GM11168 (cell line): ENCODE data around the gene MLANA.

Source experiments
- in situ Hi-C: fragments of 300-500 bp; cut with MboI; formaldehyde crosslinking; loops from one replicate; pipeline ENCODE4 v1.12.0; 2022; ENCODE audit warnings: low sequenced_read_pairs; ENCODE audit not compliant: unreplicated experiment

MLANA gene

DNA sequence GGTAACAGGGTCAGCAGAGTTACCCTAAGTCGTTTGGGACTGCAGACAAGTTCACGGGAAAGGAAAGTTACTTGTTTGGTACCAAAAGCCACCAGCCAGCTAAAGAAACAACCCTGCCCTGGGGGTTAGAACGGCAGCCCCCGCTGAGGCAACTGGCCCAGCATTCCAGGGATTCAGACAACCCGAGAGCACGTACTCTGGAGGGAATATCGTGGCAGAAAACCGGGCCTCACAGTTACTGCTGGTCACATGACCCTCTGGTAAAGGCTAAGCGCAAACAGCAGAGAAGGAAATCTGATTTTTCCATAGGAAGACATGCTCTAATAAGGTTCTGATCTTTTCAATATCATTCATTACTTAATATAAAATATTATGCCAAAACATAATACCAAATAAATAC, 22.5 kb upstream of the MLANA start:
- in situ Hi-C loops, result no loop called here

DNA sequence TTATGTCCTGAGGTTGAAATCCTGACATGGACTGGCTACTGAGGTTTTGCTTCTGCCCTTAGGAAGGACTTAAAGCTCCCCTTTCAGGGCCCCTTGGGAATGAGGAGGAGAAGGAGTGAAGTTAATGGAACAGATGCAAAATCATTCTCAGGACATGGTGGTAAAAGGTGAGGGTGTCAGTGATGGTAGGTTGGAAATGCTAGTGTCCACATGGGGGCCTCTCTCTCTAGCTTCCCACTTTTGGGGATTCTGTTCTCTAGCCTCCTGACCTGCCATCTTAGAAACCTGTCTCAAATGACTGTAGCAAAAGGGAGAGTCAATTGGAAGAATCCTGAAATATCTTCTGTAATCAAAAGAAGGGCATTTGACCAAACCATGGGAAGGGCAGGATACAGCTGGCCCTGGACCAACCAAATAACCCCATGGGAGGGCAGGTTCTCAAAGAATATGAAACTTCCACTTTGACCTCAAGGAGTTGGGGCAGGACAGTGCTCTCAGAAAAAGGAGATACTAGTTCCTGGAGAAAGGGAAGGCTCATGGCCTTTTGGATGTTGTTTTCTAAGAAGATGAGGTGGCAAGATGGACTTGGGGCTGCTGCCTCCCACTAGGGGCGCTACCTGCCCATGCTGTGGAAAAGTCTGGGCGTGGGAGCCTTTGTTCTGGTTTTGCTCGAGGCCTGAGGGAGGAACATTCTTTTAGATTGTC, 21.2 kb upstream of the MLANA start:
- in situ Hi-C loops, result no loop called here

DNA sequence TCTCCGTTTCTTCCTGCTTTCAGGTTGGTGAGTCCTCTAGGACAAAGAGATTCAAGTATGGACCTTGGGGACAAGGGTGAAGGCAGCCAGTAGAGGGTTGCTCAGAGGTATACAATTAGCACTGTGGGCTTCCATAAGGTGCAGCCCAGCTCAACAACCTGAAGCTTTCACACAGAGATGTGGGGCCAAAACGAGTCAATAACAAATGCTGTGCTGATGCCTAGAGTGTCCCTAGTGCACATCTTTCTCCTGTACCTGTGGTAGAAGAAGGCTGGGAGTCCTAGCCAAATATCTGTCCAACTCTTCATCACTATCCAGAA, 20.7 kb upstream of the MLANA start:
- in situ Hi-C loops, result no loop called here

DNA sequence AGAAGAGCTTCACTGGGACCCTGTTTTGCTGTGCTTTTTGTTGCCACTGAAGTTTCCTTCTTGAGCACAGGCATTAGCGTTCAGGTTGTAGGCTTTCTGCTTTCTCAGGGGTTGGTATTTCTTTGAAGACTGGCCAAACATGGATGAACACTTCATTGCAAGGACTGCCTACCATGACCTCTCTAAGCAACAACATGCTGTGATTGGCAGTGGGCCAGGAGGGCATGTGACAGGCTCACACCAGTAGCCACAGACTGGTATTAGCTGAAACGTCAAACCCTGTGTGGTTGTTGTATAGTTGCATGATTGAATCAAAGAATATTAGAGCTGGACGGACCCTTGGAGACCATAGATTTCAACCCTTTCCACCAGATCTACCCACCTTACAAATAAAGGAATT, 20.0 kb upstream of the MLANA start:
- in situ Hi-C loops, result no loop called here

DNA sequence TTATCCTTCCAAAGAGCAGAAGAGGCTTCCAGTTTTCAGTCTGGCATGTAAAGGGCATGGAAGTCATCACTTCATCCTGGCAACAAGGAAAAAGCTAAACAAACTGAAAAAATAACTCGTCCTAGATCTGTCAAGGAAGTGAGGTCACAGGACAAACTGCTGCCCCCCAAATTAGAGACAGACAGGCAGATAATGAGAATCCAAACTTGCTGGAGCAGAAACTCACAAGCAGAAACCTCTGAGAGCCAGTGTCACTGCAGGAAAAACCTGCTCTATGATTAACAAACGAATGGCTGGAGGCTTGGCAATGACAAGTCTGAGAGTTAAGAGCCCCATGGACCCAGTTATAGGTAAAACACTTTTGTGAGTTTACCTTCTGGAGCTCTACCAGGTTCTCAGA, 18.9 kb upstream of the MLANA start:
- in situ Hi-C loops, result no loop called here

DNA sequence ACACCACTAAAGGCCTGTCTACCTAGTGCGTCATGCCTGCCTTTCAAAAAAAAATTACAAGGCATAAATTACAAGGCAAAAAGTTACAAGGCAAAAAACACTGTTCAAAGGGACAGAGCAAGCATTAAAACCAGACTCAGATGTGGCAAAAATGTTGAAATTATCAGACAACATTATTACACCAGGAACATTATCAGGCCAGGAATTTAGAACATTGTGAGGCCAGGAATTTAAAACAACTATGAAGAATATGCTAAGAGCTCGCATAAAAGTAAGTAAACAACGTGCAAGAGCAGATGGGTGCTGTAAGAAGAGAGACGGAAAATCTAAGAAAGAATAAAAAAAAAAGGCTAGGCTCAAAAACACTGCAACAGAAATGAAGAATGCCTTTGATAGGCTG, 18.2 kb upstream of the MLANA start:
- in situ Hi-C loops, result no loop called here

DNA sequence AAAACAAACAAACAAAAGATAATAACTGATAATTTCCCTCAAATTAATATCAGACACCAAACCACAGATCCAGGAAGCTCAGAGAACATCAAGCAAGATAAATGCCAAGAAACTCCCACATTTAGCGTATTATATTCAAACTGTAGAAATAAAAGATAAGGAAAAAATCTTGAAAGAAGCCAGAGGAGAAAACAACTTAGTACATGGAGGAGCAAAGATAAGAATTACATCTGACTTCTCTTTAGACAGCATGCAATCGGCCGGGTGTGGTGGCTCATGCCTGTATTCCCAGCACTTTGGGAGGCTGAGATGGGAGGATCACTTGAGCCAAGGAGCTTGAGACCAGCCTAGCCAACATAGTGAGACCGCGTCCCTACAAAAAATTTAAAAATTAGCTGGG, 17.2 kb upstream of the MLANA start:
- in situ Hi-C loops, result no loop called here

DNA sequence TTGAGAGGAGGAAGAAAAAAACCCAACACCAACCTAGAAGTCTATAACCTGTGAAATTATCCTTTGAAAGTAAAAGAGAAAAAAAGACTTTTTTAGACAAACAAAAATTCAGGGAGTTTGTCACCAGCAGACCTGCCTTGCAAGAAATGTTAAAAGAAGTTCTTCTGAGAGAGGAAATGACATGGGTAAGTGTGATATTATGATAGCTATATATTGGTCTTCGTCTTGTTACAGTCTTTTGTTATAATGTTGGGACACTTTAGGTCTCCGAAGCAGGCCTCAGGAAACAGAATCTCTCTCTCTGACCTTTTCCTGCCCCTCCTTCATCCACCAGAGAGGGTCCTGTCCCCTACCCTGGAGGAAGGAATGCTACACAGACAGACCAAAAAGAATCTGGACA, 16.6 kb upstream of the MLANA start:
- in situ Hi-C loops, result no loop called here

DNA sequence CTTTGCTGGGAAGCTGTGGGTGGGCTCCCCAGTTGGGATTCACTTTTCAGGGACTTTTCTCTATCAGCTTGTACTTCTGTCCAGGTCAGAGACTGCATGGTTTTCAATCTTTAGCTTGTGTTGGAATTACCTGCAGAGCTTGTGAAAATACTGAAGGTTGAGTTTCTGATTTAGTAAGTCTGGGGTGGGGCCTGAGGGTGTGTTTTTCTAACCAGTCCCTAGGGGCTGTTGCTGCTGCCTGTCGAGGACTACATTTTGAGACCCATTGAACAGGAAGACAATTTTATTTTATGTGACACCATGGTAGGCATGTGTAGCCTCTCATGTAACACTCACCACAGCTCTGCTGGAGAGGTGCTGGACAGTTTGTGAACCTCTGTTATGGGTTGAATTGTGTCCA, 14.7 kb upstream of the MLANA start:
- in situ Hi-C loops, result no loop called here

DNA sequence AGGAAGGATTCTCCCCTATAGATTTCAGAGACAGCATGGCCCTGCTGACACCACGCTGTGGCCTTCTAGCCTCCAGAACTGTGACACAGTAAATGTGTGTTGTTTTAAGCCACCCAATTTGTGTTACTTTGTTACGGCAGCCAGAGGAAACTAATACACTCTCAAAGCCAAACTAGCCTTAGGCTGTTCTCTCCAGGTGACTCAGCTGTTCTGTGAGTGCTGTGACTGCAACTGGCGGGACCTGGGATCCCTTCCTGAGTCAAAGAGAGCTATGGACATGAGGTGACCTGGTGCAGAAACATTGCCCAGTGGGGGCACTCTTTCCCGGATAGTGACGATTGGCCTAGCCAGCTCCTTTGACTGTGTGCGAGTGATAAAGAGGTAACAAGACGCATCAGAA, 14.0 kb upstream of the MLANA start:
- in situ Hi-C loops, result no loop called here

DNA sequence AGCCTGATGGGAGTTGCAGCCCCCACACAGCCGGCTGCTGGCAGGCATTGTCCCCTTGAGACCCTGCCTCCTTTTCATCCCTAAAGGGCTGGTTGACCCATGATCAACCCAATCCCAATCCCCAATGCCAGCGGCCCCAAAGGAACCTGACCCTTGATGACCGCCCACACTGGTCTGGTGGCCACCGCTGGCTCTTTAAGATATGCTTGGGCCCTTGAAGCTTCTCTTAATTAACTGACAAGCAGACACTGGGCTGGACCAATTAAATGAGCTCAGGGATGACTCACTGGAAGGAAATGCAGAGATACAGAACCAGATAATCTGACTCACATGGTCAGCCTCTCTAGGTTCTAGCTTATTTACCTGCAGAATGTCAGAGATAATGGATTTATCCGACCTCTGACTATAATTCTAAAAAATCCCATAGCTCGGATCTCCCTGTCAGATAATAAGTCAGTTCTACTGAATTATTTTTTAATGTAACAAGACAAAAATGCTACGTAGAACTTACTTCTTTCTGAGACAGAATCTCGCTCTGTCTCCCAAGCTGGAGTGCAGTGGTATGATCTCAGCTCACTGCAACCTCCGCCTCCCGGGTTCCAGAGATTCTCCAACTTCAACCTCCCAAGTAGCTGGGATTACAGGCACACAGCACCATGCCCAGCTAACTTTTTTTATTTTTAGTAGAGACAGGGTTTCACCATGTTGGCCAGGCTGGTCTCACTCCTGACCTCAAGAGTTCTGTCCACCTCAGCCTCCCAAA, 11.1 kb upstream of the MLANA start:
- in situ Hi-C loops, result loop anchor here (10.0 kb wide), 1 partner anchor 445 kb away; the partner anchor contains the start of gene TPD52L3

DNA sequence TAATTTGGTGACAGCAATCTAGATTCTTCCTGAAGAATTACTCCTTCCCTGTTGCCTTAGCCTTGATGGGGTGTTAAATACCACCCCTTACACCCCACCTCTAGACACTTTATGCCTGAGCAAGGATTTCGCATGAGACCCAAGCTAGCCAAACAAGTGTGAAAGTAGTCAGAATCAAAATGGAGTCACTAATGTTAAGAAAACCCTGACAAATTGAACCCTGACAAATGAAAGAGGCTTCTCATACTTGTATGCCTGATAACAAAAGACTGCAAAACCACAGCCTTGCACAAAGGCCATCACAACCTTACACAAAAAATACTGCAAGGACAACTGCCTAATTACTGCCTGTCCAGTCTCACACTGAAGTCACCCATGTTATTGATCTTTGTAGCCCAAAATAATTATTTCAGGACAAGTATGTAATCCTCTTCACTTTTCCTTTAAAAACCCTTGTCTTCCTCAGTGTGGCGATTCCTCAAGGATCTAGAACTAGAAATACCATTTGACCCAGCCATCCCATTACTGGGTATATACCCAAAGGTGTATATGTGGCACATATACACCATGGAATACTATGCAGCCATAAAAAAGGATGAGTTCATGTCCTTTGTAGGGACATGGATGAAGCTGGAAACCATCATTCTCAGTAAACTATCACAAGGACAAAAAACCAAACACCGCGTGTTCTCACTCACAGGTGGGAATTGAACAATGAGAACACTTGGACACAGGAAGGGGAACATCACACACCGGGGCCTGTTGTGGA, 8.3 kb upstream of the MLANA start:
- in situ Hi-C loops, result loop anchor here (10.0 kb wide), 1 partner anchor 442 kb away; the partner anchor contains the start of gene TPD52L3

DNA sequence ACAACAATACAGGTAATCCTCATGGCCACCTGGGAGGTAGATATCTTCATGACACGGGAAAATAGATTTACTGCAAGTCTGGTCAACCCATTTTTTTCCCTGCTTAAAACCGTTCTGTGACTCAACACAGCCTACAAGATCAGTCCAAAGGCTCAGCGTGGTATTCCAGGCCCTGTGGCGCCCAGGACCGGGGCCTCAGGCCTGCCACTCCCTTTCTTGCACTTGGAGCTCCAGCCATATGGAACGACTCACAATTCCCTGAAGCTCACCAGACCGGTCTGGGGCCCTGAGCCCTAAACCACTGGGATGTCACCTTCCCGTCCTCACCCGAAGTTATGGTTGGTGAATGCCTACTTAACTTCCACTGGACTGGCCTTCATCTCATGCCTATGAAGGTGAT, 6.5 kb upstream of the MLANA start:
- in situ Hi-C loops, result loop anchor here (10.0 kb wide), 1 partner anchor 441 kb away; the partner anchor contains the start of gene TPD52L3

DNA sequence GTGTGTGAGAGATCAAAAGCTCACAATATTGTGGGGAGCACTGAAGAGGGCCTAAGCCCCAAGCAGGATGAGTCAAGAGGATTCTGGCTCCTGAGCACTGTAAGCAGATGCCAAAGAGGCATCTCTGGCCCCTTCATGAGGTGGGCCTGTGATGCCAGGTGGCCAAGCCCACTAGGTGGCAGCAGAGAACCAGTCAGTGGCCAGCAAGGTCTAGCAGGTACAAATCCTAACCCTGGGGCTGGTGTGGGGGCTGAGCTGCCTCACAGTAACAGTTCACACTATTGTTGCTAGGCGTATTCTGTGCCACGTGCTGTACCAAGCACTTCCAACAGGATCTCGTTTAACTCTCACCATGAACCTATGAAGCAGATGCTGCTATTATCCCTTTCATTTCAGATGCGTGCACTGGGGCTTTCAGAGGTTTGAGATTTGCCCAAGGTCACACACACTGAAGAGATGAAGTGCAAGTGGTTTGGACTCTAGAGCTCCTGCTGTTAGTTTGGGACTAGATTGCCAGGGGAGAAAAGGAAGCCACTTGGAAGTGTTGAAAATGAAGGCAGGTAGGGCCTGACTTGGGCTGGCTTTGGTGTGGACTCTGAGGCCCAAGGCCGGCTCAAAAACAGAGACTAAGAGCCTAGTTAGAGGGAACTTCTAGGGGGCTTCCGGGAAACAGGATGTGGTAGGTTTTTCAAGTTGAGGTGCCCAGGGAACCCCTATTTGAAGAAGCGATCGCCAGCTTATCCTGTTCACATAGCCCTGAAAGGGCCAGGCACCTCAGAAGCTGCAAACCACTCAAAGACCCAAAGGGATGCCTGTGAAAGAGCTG, 4.4 kb upstream of the MLANA start:
- in situ Hi-C loops, result loop anchor here (5.0 to 10.0 kb wide), 2 partner anchors 151 to 438 kb away; partner anchors contain the start of gene TPD52L3

DNA sequence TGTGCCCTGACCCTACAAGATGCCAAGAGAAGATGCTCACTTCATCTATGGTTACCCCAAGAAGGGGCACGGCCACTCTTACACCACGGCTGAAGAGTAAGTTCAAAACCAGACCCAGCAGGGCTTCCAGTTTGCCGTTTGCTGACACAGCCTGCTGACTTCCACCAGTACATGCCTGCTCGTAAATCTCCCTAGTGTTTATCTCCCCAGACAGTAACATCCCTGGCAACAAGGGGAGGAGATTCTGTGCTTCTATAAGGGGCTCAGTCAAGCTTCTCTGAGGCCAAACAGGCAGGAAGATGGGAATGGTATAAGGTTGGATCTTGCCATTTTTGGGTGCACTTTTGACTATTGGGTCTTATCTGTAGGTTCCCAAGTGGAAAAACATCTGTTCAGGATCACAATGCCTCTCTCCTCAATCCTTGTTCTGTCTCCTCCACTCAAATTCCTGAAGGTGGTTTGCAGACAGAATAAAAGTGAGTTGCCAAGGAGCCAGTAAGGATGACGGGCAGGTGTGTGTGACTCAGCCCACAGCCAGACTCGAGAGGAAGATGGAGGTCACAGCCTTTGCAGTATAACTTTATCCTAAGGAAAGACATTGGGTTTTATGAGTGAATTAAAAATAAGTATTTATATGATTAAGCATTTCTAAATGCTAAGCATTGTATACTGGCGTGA, 1.9 kb downstream of the MLANA start:
- in situ Hi-C loops, result no loop called here

DNA sequence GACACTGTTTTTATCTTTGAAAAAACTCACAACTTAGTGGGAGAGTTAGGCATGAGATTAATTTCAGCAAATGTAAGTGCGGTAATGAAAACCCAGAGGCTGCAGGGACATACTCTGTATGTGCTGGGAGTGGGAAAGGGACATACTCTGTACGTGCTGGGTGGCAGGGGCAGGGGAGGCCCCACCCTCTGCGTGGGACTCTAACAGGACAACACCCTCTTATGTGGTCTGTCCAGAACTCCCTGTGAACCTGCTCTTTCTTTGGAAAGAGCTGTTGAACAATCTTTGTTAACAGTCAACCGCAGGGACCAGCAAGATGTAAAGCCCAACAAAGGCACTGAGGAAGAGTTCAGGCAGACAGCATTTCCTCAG, 2.4 kb downstream of the MLANA start:
- in situ Hi-C loops, result no loop called here

DNA sequence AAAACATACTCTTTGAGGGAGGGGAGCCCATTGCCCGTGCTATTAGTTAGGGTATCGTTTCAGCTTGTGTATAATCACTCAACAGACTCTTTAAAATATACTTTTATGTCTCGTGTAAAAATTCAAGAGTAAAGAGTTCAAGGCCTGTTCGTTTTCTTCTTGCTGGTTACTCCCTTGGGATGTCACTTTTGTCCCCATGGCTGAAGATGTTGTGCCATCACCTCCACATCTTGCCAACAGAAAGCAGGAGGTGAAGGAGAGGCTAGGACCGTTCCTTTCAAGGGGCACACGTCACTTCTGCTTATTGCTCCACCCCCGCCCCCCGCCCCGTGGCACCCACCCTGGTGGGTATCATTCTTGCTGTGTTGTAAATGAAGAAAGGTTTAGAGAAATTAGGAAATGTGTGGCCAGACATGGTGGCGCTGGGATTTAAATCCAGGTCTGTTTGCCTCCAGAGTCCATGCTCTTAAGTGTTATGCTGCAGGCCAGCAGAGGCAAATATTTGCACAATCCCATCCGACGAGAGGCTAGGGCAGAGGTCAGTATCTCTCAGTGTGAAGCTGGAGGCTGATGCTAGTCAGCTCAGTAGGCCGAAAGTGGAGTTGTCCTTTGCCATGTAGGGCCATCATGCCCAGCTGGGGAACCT, 3.0 kb downstream of the MLANA start:
- in situ Hi-C loops, result no loop called here

DNA sequence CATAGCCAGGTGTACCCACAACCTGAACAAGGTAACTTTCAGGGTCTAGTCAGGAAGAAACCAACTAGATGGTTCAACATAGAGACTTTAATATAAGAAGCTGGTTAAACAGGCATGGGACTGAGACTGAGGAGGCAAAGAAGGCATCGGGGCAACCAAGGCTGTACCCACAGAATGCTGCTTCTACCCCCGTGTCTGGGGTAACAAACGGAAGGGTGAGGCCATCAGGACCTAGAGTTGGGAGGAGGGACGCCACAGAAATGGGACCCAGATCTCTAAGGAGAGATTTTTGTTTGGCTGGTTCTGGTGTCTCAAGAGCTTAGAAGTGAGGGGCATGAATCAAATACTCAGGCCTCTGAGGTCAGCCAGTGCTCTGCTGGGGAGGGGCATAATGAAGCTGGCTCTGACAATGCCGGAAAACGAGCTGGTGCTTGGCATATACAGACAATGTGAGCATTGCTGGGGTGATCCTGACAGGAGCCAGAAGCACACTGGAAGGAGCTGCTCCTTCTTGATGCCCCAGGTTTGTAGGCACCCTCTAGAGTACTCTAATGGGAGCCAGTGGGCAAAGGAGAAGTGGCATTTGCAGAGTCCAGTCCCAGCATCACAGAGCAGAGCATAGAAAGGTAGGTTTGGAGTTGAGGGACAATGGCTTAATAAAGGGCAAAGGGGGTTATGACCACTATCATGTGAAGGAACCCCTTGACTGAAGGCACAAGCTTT, 3.7 kb downstream of the MLANA start:
- in situ Hi-C loops, result no loop called here

DNA sequence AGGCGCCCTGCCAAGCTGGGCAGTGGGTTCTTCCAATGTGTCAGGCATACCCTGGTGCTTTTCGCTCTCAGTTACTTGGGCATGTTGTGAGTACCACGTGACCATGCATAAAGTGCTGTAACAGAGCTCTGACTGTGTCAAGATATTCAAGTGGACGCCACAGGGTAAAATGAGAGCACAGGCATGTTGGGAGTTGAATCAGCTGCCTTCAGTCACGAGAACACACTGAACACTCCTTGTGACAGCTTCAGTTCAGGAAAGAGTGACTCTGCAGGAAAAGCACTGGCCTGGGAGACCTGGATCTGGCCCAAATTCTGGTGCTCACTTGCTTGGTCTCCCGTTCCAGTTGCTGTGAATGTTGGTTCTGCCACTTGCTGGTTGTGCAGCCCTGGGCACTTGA, 5.1 kb downstream of the MLANA start:
- in situ Hi-C loops, result no loop called here
